ENCODE results near the gene CASQ2.

DNA sequence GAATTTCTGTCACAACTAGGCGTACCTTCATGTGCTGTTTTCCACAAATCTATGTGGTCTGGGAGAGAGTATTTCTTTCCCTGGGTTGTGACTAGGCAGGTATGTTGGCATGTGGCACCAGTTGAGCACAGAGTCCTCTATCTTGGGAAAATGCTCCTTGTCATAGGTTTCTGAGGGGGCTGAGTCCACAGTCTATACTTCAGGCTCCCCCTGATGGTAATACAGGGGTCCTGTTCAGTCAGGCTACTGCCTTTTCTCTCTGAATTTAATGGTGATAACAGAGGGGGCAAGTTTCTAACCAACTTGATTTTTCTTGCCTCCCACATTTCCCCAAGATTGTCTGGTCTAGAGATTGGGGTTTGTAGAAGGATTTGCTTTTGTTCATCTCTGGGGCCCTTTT is 90.9 kb downstream of the CASQ2 start:
- TF ChIP-seq CTCF (IDR thresholded peaks at IDR 0.05) = no peak
- no peak for TF ChIP-seq POLR2A (IDR thresholded peaks at IDR 0.05)

Measured in body of pancreas (tissue), 4 donors.